H1 (cell line): ENCODE measurements around the gene OR51B6. TPM values are rescaled to one million over a fixed set of nuclear protein-coding genes. Genes with fewer than 3 reads are reported as not detected.

Experiments used
- CTCF ChIA-PET: fragments of 300-600 bp; sonication (Branson Sonifier 250); formaldehyde crosslinking; loops from one replicate; lab custom pipeline; 2021; ENCODE audit not compliant: partially characterized antibody; lab: Charles Lee
- POLR2A ChIA-PET: fragments of 300-600 bp; sonication (Branson Sonifier 250); formaldehyde crosslinking; loops from one replicate; lab custom pipeline; 2021; ENCODE audit warnings: inconsistent platforms; ENCODE audit not compliant: partially characterized antibody; lab: Charles Lee
- DNase-seq, 2 experiments: peaks; one replicate each; pipeline versions ENCODE4 v3.0.0 to v3.0.0-alpha.2; 2010 to 2022; ENCODE audit warnings: low spot score in 2 of 2, low read depth in 1 of 2, mixed read lengths in 1 of 2
- FAIRE-seq: peaks from 2 replicates; lab custom pipeline; 2011; peaks lifted over from hg19 to GRCh38; lab: Jason Lieb, UNC
- H2AFZ ChIP-seq: 2 replicates; pipeline ENCODE4 v1.8.1; 2012; ENCODE audit warnings: low read length, inconsistent platforms
- H2AK5ac ChIP-seq: 2 replicates; pipeline ENCODE4 v1.6.1; 2013; ENCODE audit warnings: low read depth, low read length
- H2BK120ac ChIP-seq: replicated peaks from 2 replicates; pipeline ENCODE3; 2013; ENCODE audit warnings: low read depth, low read length, inconsistent platforms
- H2BK12ac ChIP-seq: 2 replicates; pipeline ENCODE4 v1.6.1; 2013; ENCODE audit warnings: low read depth, low read length
- H2BK15ac ChIP-seq: 2 replicates; pipeline ENCODE4 v1.6.1; 2013; ENCODE audit warnings: low read length
- H2BK20ac ChIP-seq: 2 replicates; pipeline ENCODE4 v1.6.1; 2013; ENCODE audit warnings: low read length
- H2BK5ac ChIP-seq: 2 replicates; pipeline ENCODE4 v1.6.1; 2013; ENCODE audit warnings: low read depth, low read length
- H3K14ac ChIP-seq: 2 replicates; pipeline ENCODE4 v1.6.1; 2013; ENCODE audit warnings: inconsistent platforms; ENCODE audit not compliant: insufficient read length
- H3K18ac ChIP-seq: 2 replicates; pipeline ENCODE4 v1.6.1; 2013; ENCODE audit warnings: low read length; ENCODE audit errors: extremely low read depth
- H3K23ac ChIP-seq: 2 replicates; pipeline ENCODE4 v1.6.1; 2013; ENCODE audit warnings: inconsistent platforms; ENCODE audit not compliant: insufficient read length
- H3K23me2 ChIP-seq: 2 replicates; pipeline ENCODE4 v1.6.1; 2013; ENCODE audit warnings: low read depth, low read length
- H3K27ac ChIP-seq: 2 replicates; pipeline ENCODE4 v1.6.1; 2011; ENCODE audit warnings: low read depth, low read length, inconsistent platforms
- H3K27me3 ChIP-seq, 4 experiments: replicated peaks in 1 of 4; 1 replicate in 1 of 4; 2 replicates in 3 of 4; pipeline versions ENCODE4 v1.6.1 to v1.8.1; 2011 to 2013; ENCODE audit warnings: low read length in 3 of 4, mild to moderate bottlenecking in 3 of 4, inconsistent platforms in 2 of 4, mixed read lengths in 2 of 4, moderate library complexity in 1 of 4; ENCODE audit not compliant: control insufficient read depth in 3 of 4, insufficient read depth in 3 of 4; ENCODE audit errors: extremely low read depth in 1 of 4
- H3K36me3 ChIP-seq, 4 experiments: 2 replicates each; pipeline versions ENCODE4 v1.6.1 to v1.8.1; 2011 to 2013; ENCODE audit warnings: mild to moderate bottlenecking in 4 of 4, low read length in 3 of 4, moderate library complexity in 2 of 4, control low read depth in 1 of 4, inconsistent platforms in 1 of 4; ENCODE audit not compliant: insufficient read depth in 4 of 4, control insufficient read depth in 2 of 4
- H3K4ac ChIP-seq: replicated peaks from 2 replicates; pipeline ENCODE3; 2013; ENCODE audit warnings: low read length, low read depth, mixed read lengths, inconsistent platforms; ENCODE audit not compliant: insufficient read length
- H3K4me1 ChIP-seq, 4 experiments: replicated peaks in 1 of 4; 1 replicate in 1 of 4; 2 replicates in 3 of 4; pipeline versions ENCODE4 v1.6.1 to v1.8.1; 2011 to 2013; ENCODE audit warnings: low read length in 3 of 4, inconsistent platforms in 2 of 4, mixed read lengths in 1 of 4; ENCODE audit not compliant: insufficient read depth in 4 of 4, control insufficient read depth in 3 of 4
- H3K4me2 ChIP-seq, 2 experiments: 2 replicates each; pipeline versions ENCODE4 v1.6.1 to v1.8.1; 2011 to 2013; ENCODE audit warnings: low read depth in 2 of 2, low read length in 2 of 2, control low read depth in 1 of 2, inconsistent platforms in 1 of 2, mild to moderate bottlenecking in 1 of 2; ENCODE audit not compliant: insufficient read depth in 1 of 2
- H3K4me3 ChIP-seq, 4 experiments: fragments of 200-600, 300-600 bp in 1 of 4; sonication (generic), shearing (Covaris generic), sonication (Bioruptor Twin) in 1 of 4; 2 replicates each; pipeline versions ENCODE4 v1.5.1 to v1.8.1; 2011 to 2016; ENCODE audit warnings: low read length in 4 of 4, low read depth in 3 of 4, control low read depth in 2 of 4, inconsistent platforms in 2 of 4, mild to moderate bottlenecking in 2 of 4, mixed read lengths in 1 of 4, moderate library complexity in 1 of 4; ENCODE audit not compliant: insufficient read depth in 2 of 4; ENCODE audit errors: extremely low read depth in 1 of 4
- H3K56ac ChIP-seq: replicated peaks from 2 replicates; pipeline ENCODE3; 2013; ENCODE audit warnings: low read depth, mild to moderate bottlenecking, mixed read lengths, low read length, inconsistent platforms; ENCODE audit not compliant: insufficient read length
- H3K79me1 ChIP-seq: 2 replicates; pipeline ENCODE4 v1.6.1; 2013; ENCODE audit warnings: low read depth, low read length, control low read depth
- H3K79me2 ChIP-seq, 2 experiments: 2 replicates each; pipeline versions ENCODE4 v1.6.1 to v1.8.1; 2012 to 2013; ENCODE audit warnings: low read length in 2 of 2, mild to moderate bottlenecking in 2 of 2, inconsistent platforms in 1 of 2; ENCODE audit not compliant: insufficient read depth in 2 of 2, control insufficient read depth in 1 of 2
- H3K9ac ChIP-seq, 4 experiments: replicated peaks in 1 of 4; 1 replicate in 1 of 4; 2 replicates in 3 of 4; pipeline versions ENCODE4 v1.6.1 to v1.8.1; 2011 to 2013; ENCODE audit warnings: low read depth in 3 of 4, low read length in 3 of 4, control low read depth in 2 of 4, mild to moderate bottlenecking in 2 of 4, moderate library complexity in 2 of 4, inconsistent platforms in 1 of 4; ENCODE audit errors: extremely low read depth in 1 of 4
- H3K9me3 ChIP-seq, 2 experiments: 2 replicates each; pipeline versions ENCODE4 v1.6.1 to v1.8.1; 2012 to 2013; ENCODE audit warnings: mild to moderate bottlenecking in 2 of 2, moderate library complexity in 2 of 2, control low read depth in 1 of 2, inconsistent platforms in 1 of 2, low read depth in 1 of 2, low read length in 1 of 2, mixed read lengths in 1 of 2; ENCODE audit not compliant: insufficient read depth in 2 of 2
- H4K20me1 ChIP-seq, 2 experiments: replicated peaks in 1 of 2; 2 replicates each; pipeline versions ENCODE3 to v1.8.1; 2011 to 2013; ENCODE audit warnings: inconsistent platforms in 2 of 2, low read length in 2 of 2, mild to moderate bottlenecking in 1 of 2; ENCODE audit not compliant: insufficient read depth in 2 of 2, control insufficient read depth in 1 of 2
- H4K5ac ChIP-seq: 2 replicates; pipeline ENCODE4 v1.6.1; 2013; ENCODE audit warnings: low read length, low read depth, mixed read lengths, inconsistent platforms; ENCODE audit not compliant: insufficient read length
- H4K8ac ChIP-seq: 2 replicates; pipeline ENCODE4 v1.8.0; 2013; ENCODE audit warnings: mild to moderate bottlenecking, moderate library complexity, low read length, inconsistent platforms; ENCODE audit not compliant: insufficient read depth; ENCODE audit errors: extremely low read depth
- H4K91ac ChIP-seq: replicated peaks from 2 replicates; pipeline ENCODE3; 2013; ENCODE audit warnings: low read length, mixed read lengths, inconsistent platforms; ENCODE audit not compliant: insufficient read length
- EZH2 ChIP-seq: fragments of 200-600 bp; sonication (generic); IDR thresholded peaks from 2 replicates; pipeline ENCODE4 v1.7.1; 2012; ENCODE audit warnings: low read depth, mild to moderate bottlenecking, moderate library complexity, low read length, inconsistent platforms; ENCODE audit not compliant: severe bottlenecking
- RAD21 ChIP-seq, 2 experiments: IDR thresholded peaks in 1 of 2; conservative IDR thresholded peaks in 1 of 2; 2 replicates each; pipeline ENCODE4 v1.6.1; 2011; ENCODE audit warnings: low read depth in 2 of 2, low read length in 2 of 2, improper control_type of control experiment in 1 of 2, inconsistent platforms in 1 of 2, mild to moderate bottlenecking in 1 of 2, moderate library complexity in 1 of 2
- SRF ChIP-seq: IDR thresholded peaks from 2 replicates; pipeline ENCODE4 v1.6.1; 2011; ENCODE audit warnings: mild to moderate bottlenecking, low read depth, low read length, moderate library complexity
- TCF12 ChIP-seq: IDR thresholded peaks from 2 replicates; pipeline ENCODE4 v1.6.1; 2011; ENCODE audit warnings: low read depth, mild to moderate bottlenecking, low read length
- WGBS, 2 experiments: shearing (Covaris generic) in 1 of 2; methylation state at CpG; one replicate each; pipeline versions ENCODE4 v1.1.6 to v1.1.7; 2013 to 2015; ENCODE audit warnings: low lambda C conversion rate in 2 of 2, mixed read lengths in 2 of 2, inconsistent platforms in 1 of 2, low coverage in 1 of 2, missing lambda C conversion rate in 1 of 2; ENCODE audit not compliant: insufficient replicate concordance in 2 of 2, insufficient coverage in 1 of 2, insufficient read length in 1 of 2; ENCODE audit errors: extremely low coverage in 1 of 2, missing lambda C conversion rate in 1 of 2; 5-methylcytosine and 5-hydroxymethylcytosine counted together
- long read RNA-seq, 2 experiments: library from RNA in 1 of 2; library from capped mRNA in 1 of 2; stranded (forward); transcript quantifications; one replicate each; pipeline ENCODE4 v2.0.0, GENCODE V29; 2021; ENCODE audit warnings: inconsistent platforms in 1 of 2
- polyA minus RNA-seq, 3 experiments: library from RNA; depleted of rRNA, polyadenylated mRNA; stranded (reverse); fragments of >200 nt; gene quantifications; 1 replicate in 2 of 3; 2 replicates in 1 of 3; pipeline ENCODE4 v1.2.3, GENCODE V29; 2011
- polyA plus RNA-seq, 7 experiments: library from polyadenylated mRNA; depleted of rRNA in 3 of 7; stranded (reverse) in 5 of 7; unstranded in 2 of 7; fragments of >200 nt in 5 of 7; fragments of 200-250 nt in 2 of 7; gene quantifications; 1 replicate in 5 of 7; 2 replicates in 1 of 7; 4 replicates in 1 of 7; pipeline versions ENCODE4 v1.2.1 to v1.2.3, GENCODE V29; 2011 to 2013; ENCODE audit warnings: missing spikeins in 2 of 7, mixed read lengths in 2 of 7
- total RNA-seq: library from RNA; stranded (reverse); fragmentation: NEBNext Ultra II Directional; extraction: Animal tissue kit (Norgen Biotek cat#: 25700); gene quantifications from 2 replicates; pipeline ENCODE4 v1.2.1, GENCODE V29; 2021

Gene OR51B6
- total RNA-seq (not detected in 2 replicates), polyA plus RNA-seq (2011; rRNA removed) (not detected in 2 replicates), polyA minus RNA-seq (2011; rRNA and poly(A)+ RNA removed) (0.27 TPM in 1 of 2 replicates, not detected in the other)
- polyA plus RNA-seq (2011; cell fraction: cytosol; rRNA removed), result not detected
- not detected for polyA plus RNA-seq (2011; cell fraction: nucleus; rRNA removed)
- not detected in 4 replicates for polyA plus RNA-seq (2012, experiment 1 of 2)
- polyA plus RNA-seq (2012, experiment 2 of 2), result not detected
- polyA plus RNA-seq (2013, experiment 1 of 2), result not detected
- polyA plus RNA-seq (2013, experiment 2 of 2), result not detected
- not detected for polyA minus RNA-seq (2011; cell fraction: cytosol; rRNA and poly(A)+ RNA removed)
- polyA minus RNA-seq (2011; cell fraction: nucleus; rRNA and poly(A)+ RNA removed), result not detected
- long read RNA-seq, experiment 1, result 0 reads
- long read RNA-seq, experiment 2, result 0 reads

DNA sequence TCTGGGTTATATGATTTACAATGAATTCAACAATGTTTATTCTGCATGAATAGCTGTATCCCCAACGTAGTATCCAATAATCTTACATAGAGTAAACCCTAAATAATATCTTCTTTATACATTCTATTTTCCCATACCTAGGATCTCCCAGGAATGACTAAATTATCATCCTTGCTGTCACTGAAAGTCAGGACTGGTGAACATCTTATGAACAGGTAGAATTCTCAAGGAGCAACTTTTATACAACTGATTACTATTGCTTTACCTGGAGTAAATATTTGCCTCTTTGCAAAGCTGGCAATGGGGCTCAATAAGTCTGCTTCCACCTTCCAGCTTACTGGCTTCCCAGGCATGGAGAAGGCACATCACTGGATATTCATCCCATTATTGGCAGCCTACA lies at the start of gene OR51B6:
Gene OR51B6 (plus strand): TSS at position 301 of the 400 bp plus-strand sequence. CDS start 0 bp downstream, at position 301.
- CTCF ChIA-PET, result interaction anchor here (1.0 to 2.2 kb wide), 4 partner anchors 11 to 25 kb away, joined by 3 to 6 read pairs (median 4); no protein-coding TSS in a partner anchor
- no peak within 1 kb of the TSS for H2BK5ac ChIP-seq
- H4K5ac ChIP-seq, result no peak within 1 kb of the TSS
- H3K14ac ChIP-seq, result no peak within 1 kb of the TSS
- WGBS, 2 experiments, result 79% methylated on average over 1 of the region's 1 CpG; no CpG with 5 or more reads in 1 of the 2 experiments
- DNase-seq, result no peak
- H2BK12ac ChIP-seq, result no peak within 1 kb of the TSS
- TF ChIP-seq TCF12, result no peak
- TF ChIP-seq EZH2, result no peak
- no peak for TF ChIP-seq SRF
- no peak for TF ChIP-seq RAD21 (IDR thresholded peaks at IDR 0.05 in 1 of 2, conservative IDR thresholded peaks at IDR 0.05 in 1 of 2; ENCODE audit: low read depth in 2 of 2, low read length in 2 of 2)
- H2BK15ac ChIP-seq, result no peak within 1 kb of the TSS
- H3K36me3 ChIP-seq, result no peaks in the 10 kb centered on the region
- H3K4me3 ChIP-seq, result no peak within 1 kb of the TSS
- no peak within 1 kb of the TSS for H4K8ac ChIP-seq
- H3K79me2 ChIP-seq, result no peaks in the 10 kb centered on the region
- no peak within 1 kb of the TSS for H3K23ac ChIP-seq
- POLR2A ChIA-PET, result no interaction called here
- H4K91ac ChIP-seq, result no peak within 1 kb of the TSS
- no peak within 1 kb of the TSS for H2BK20ac ChIP-seq
- no peak within 1 kb of the TSS for H3K27ac ChIP-seq
- no peak within 1 kb of the TSS for H3K18ac ChIP-seq
- no peaks in the 10 kb centered on the region for H3K27me3 ChIP-seq
- no peaks in the 10 kb centered on the region for H3K9me3 ChIP-seq
- no peaks in the 10 kb centered on the region for H3K23me2 ChIP-seq
- H3K4me1 ChIP-seq, result peaks cover 0 to 5% (median 3%) of the 10 kb centered on the region in 4 experiments; a peak in 2 of 7 replicates
- H2AK5ac ChIP-seq, result no peak within 1 kb of the TSS
- H3K4ac ChIP-seq, result no peak within 1 kb of the TSS
- H3K4me2 ChIP-seq, result no peak within 1 kb of the TSS
- FAIRE-seq, result no peak
- no peaks in the 10 kb centered on the region for H3K79me1 ChIP-seq
- no peak within 1 kb of the TSS for H2BK120ac ChIP-seq
- H2AFZ ChIP-seq, result no peak within 1 kb of the TSS
- H3K56ac ChIP-seq, result no peak within 1 kb of the TSS
- H3K9ac ChIP-seq, result no peak within 1 kb of the TSS
- no peaks in the 10 kb centered on the region for H4K20me1 ChIP-seq
